Sigmoid colon (tissue), 7 donors: ENCODE measurements around the gene PROM2. TPM values are rescaled to one million over a fixed set of nuclear protein-coding genes. Genes with fewer than 3 reads are reported as not detected.

Experiments used
- DNase-seq: peaks from one replicate; pipeline ENCODE4 v3.0.0-alpha.2; 2019
- H3K27ac ChIP-seq, 4 donors: fragments of 200-600 bp; sonication (generic); one replicate each; pipeline ENCODE4 v1.5.1; 2016 to 2019; ENCODE audit warnings: mild to moderate bottlenecking in 1 of 4
- H3K27me3 ChIP-seq, 3 donors: fragments of 200-600 bp; sonication (generic); one replicate each; pipeline ENCODE4 v1.5.1; 2019; ENCODE audit warnings: mild to moderate bottlenecking in 1 of 3
- H3K36me3 ChIP-seq, 4 donors: fragments of 200-600 bp; sonication (generic); one replicate each; pipeline ENCODE4 v1.5.1; 2016 to 2019
- H3K4me1 ChIP-seq, 4 donors: fragments of 200-600 bp; sonication (generic); one replicate each; pipeline ENCODE4 v1.5.1; 2017 to 2019
- H3K4me3 ChIP-seq, 4 donors: fragments of 200-600 bp; sonication (generic); one replicate each; pipeline ENCODE4 v1.5.1; 2017 to 2019; ENCODE audit warnings: mild to moderate bottlenecking in 2 of 4, moderate library complexity in 1 of 4
- H3K9me3 ChIP-seq, 4 donors: fragments of 200-600 bp in 3 of 4; sonication (generic) in 3 of 4; one replicate each; pipeline versions ENCODE4 v1.5.1 to v1.6.1; 2013 to 2019
- CTCF ChIP-seq, 4 experiments: fragments of 450-650 bp in 3 of 4; fragments of 200-600 bp in 1 of 4; IDR thresholded peaks; one replicate each; pipeline ENCODE4 v1.5.1; 2016 to 2019; ENCODE audit warnings: antibody characterized with exemption in 4 of 4, mild to moderate bottlenecking in 3 of 4, moderate library complexity in 2 of 4
- EP300 ChIP-seq, 4 donors: sonication (generic); formaldehyde crosslinking; IDR thresholded peaks; one replicate each; pipeline ENCODE4 v1.6.1; 2017; ENCODE audit warnings: antibody characterized with exemption in 4 of 4
- POLR2A ChIP-seq, 2 donors: fragments of 450-650 bp; IDR thresholded peaks; one replicate each; pipeline ENCODE4 v1.6.1; 2016; ENCODE audit warnings: antibody characterized with exemption in 2 of 2, mild to moderate bottlenecking in 2 of 2, moderate library complexity in 2 of 2
- POLR2AphosphoS5 ChIP-seq, 4 donors: sonication (generic); formaldehyde crosslinking; IDR thresholded peaks; one replicate each; pipeline ENCODE4 v1.6.1; 2017; ENCODE audit warnings: antibody characterized with exemption in 4 of 4
- WGBS, 2 donors: extraction: QIAGEN DNeasy Blood & Tissue Kit; methylation state at CpG; one replicate each; pipeline ENCODE4 v1.1.7; 2013; 5-methylcytosine and 5-hydroxymethylcytosine counted together
- intact Hi-C: fragments of 100-400 bp; cut with DNase I; formaldehyde crosslinking; loops from one replicate; pipeline ENCODE4 v1.15.1; 2023
- polyA plus RNA-seq, 3 donors: library from polyadenylated mRNA; stranded (reverse); fragments of 200-250 nt; gene quantifications; one replicate each; pipeline ENCODE4 v1.2.3, GENCODE V29; 2013
- total RNA-seq, 4 donors: library from RNA; depleted of rRNA; stranded (reverse); fragments of >200 nt; gene quantifications; one replicate each; pipeline ENCODE4 v1.1.0, GENCODE V29; 2016
- donor health status: healthy with polysubstance abuse.
- donor health status: Bipolar disorder and iron deficiency.
- donor health status: healthy.

The PROM2 gene
- total and polyA plus RNA-seq, 7 donors = 1.1 to 24.9 (median 2.4) TPM

- H3K4me3 ChIP-seq = no peak overlapping the region
- WGBS, 2 donors = 88% methylated on average over 26 of the region's 26 CpGs
- no peaks in the 10 kb centered on the region for H3K9me3 ChIP-seq
- no peaks in the 10 kb centered on the region for H3K36me3 ChIP-seq
- DNase-seq = no peak
- no peak overlapping the region for H3K27ac ChIP-seq
- no peaks in the 10 kb centered on the region for H3K27me3 ChIP-seq
- intact Hi-C loops = loop anchor here (10.0 kb wide), 1 partner anchor 97 kb away; no protein-coding TSS in a partner anchor
- no peak for TF ChIP-seq POLR2AphosphoS5 (IDR thresholded peaks at IDR 0.05)
- no peak for TF ChIP-seq CTCF (IDR thresholded peaks at IDR 0.05)
- no peak for TF ChIP-seq EP300 (IDR thresholded peaks at IDR 0.05)
- TF ChIP-seq POLR2A (IDR thresholded peaks at IDR 0.05) = no peak
- no peaks in the 10 kb centered on the region for H3K4me1 ChIP-seq
These were observed 37.7 kb downstream of the PROM2 start for GRCh38 chr2:95311815-95312542.

GRCh38 chr2:95312543-95313201 lies 38.4 kb downstream of the PROM2 start:
- TF ChIP-seq POLR2AphosphoS5 (IDR thresholded peaks at IDR 0.05) (no peak), EP300 (IDR thresholded peaks at IDR 0.05) (no peak), CTCF (IDR thresholded peaks at IDR 0.05) (no peak), POLR2A (IDR thresholded peaks at IDR 0.05) (no peak)
- no peaks in the 10 kb centered on the region for H3K4me1 ChIP-seq
- no peak for DNase-seq
- intact Hi-C loops = loop anchor here (10.0 kb wide), 1 partner anchor 98 kb away; no protein-coding TSS in a partner anchor
- H3K4me3 ChIP-seq = no peak overlapping the region
- H3K36me3 ChIP-seq = no peaks in the 10 kb centered on the region
- no peaks in the 10 kb centered on the region for H3K9me3 ChIP-seq
- WGBS, 2 donors = 90 to 91% methylated on average over 24 of the region's 24 CpGs
- H3K27ac ChIP-seq = no peak overlapping the region
- H3K27me3 ChIP-seq = no peaks in the 10 kb centered on the region

- no peaks in the 10 kb centered on the region for H3K4me1 ChIP-seq
- 81 to 85% methylated on average over 16 of the region's 16 CpGs for WGBS, 2 donors
- H3K27me3 ChIP-seq = no peaks in the 10 kb centered on the region
- no peak for DNase-seq
- no peak overlapping the region for H3K4me3 ChIP-seq
- H3K36me3 ChIP-seq = no peaks in the 10 kb centered on the region
- no peak for TF ChIP-seq EP300 (IDR thresholded peaks at IDR 0.05)
- TF ChIP-seq POLR2AphosphoS5 (IDR thresholded peaks at IDR 0.05) = no peak
- TF ChIP-seq POLR2A (IDR thresholded peaks at IDR 0.05) = no peak
- no peak for TF ChIP-seq CTCF (IDR thresholded peaks at IDR 0.05)
- no peaks in the 10 kb centered on the region for H3K9me3 ChIP-seq
- H3K27ac ChIP-seq = no peak overlapping the region
- intact Hi-C loops = loop anchor here (10.0 kb wide), 1 partner anchor 99 kb away; no protein-coding TSS in a partner anchor
These were observed 39.3 kb downstream of the PROM2 start for GRCh38 chr2:95313296-95314131.

- Histone ChIP-seq H3K36me3 (no peaks in the 10 kb centered on the region), H3K4me3 (no peak overlapping the region), H3K9me3 (no peaks in the 10 kb centered on the region), H3K4me1 (no peaks in the 10 kb centered on the region), H3K27me3 (no peaks in the 10 kb centered on the region), H3K27ac (no peak overlapping the region)
- TF ChIP-seq POLR2A (IDR thresholded peaks at IDR 0.05) (no peak), POLR2AphosphoS5 (IDR thresholded peaks at IDR 0.05) (no peak)
- WGBS, 2 donors = 68 to 88% methylated on average over 11 of the region's 11 CpGs
- DNase-seq = no peak
- intact Hi-C loops = loop anchor here (10.0 kb wide), 1 partner anchor 100 kb away; no protein-coding TSS in a partner anchor
These were observed 40.3 kb downstream of the PROM2 start for GRCh38 chr2:95314598-95314963.
